ENCODE results near the gene PLCH2. TPM values are rescaled to one million over a fixed set of nuclear protein-coding genes. Genes with fewer than 3 reads are reported as not detected.

The PLCH2 gene
- total and polyA plus RNA-seq, 10 of the 15 experiments (the other 5 are each of a cell fraction or from before 2014, with no cell fraction given) = 0.03 to 0.73 (median 0.24) TPM; not detected in 3

DNA sequence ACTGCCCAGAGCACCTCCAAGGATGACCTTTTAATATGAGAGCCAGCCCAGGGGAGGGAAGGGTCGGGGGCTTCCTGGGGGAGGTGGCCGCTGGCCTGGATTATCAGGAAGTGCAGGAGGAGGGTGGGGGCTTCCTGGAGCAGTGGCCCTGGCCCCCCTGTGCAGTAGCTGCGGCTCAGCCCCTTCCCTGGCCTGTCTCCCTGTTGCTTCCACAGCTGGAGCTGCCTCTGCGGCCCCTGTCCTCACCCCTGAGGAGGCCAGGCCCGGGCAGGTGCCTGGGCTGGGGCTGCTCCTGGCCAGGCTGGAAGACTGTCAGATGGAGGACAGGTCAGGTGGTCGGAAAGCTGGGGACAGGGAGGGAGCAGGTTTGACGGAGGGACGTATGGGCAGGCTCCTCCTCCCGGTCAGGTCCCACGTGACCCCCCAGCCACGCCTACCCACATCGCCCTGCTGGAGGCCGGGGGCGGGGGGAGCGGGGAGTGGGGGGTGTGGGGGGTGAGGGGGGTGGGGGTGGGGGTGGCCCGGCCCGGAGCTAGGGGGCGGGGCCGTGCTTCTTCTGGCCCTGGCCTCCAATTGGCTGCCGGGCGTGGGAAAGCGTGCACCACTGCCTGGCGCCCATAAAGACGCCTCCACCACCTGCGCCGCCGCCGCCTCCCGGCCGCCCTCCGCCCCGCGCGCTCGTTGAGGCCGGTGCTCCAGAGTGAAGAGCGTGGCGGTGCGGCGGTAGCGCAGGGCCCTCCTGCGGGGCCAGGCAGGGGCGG is 69.8 kb downstream of the PLCH2 start (continued):
- TF ChIP-seq, protein P1, sequence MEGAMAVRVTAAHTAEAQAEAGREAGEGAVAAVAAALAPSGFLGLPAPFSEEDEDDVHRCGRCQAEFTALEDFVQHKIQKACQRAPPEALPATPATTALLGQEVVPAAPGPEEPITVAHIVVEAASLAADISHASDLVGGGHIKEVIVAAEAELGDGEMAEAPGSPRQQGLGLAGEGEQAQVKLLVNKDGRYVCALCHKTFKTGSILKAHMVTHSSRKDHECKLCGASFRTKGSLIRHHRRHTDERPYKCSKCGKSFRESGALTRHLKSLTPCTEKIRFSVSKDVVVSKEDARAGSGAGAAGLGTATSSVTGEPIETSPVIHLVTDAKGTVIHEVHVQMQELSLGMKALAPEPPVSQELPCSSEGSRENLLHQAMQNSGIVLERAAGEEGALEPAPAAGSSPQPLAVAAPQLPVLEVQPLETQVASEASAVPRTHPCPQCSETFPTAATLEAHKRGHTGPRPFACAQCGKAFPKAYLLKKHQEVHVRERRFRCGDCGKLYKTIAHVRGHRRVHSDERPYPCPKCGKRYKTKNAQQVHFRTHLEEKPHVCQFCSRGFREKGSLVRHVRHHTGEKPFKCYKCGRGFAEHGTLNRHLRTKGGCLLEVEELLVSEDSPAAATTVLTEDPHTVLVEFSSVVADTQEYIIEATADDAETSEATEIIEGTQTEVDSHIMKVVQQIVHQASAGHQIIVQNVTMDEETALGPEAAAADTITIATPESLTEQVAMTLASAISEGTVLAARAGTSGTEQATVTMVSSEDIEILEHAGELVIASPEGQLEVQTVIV (IDR thresholded peaks at IDR 0.05; ENCODE audit: borderline replicate concordance, partially characterized antibody) = no peak

DNA sequence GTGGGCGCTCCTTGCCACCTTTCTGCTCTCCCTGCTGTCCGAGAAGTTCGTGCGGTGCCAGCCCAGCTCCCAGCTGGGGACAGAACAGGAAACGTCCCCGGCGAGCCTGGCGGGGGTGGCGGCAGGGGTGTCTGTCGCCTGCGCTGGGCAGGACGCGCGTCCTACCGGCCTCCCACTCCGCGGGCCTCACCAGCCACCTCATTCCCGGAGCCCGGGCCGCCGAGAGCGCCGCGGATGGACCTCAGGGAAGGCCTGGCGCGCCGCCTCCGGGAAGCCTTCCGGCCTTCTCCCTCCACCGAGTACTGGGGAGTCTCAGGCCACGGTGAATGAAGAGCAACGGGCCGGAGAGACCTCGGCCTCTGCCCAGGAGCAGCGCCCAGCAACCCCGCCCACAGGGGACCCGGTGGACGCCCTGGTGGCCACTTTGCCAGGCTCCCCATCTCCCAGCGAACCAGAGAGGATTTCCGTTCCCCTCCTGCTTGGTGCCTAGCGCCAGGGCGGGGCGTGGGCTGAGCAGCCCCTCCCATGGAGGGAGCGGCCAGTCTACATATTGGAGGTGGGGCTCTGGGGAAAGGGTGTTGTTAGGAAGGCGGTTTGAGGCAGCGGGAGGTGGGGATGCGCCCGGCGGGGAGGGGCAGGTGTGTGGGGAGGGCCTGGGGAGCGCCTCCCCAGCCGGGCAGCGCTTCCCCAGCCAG is 70.6 kb downstream of the PLCH2 start:
- WGBS (ENCODE audit: insufficient coverage, insufficient replicate concordance, low lambda C conversion rate, missing lambda C conversion rate) = under 1% methylated on average over 44 of the region's 52 CpGs
- Histone ChIP-seq H3K4me2 (ENCODE audit: control insufficient read depth, insufficient read depth) (peak overlapping the region; percentile 99), H3K9ac (ENCODE audit: control insufficient read depth, insufficient read depth, low read length) (peak overlapping the region; percentile 85), H3K36me3 (ENCODE audit: control insufficient read depth in 2 of 2, insufficient read depth in 2 of 2, low read length in 1 of 2) (no peaks in the 10 kb centered on the region), H3K4me1 (ENCODE audit: control insufficient read depth, insufficient read depth, low read length) (peaks cover 28% of the 10 kb centered on the region), H2AFZ (ENCODE audit: control insufficient read depth, low read depth, low read length) (no peak overlapping the region), H3K79me2 (ENCODE audit: control insufficient read depth, insufficient read depth, low read length) (peaks cover 5% of the 10 kb centered on the region), H3K4me3 (peak overlapping the region; percentile 82), H4K20me1 (ENCODE audit: control insufficient read depth, insufficient read depth) (no peaks in the 10 kb centered on the region), H3K27me3 (replicated peaks in 1 of 2; ENCODE audit: control insufficient read depth in 2 of 2, insufficient read depth in 2 of 2, low read length in 1 of 2) (no peaks in the 10 kb centered on the region), H3K27ac (ENCODE audit: control insufficient read depth, insufficient read depth) (peak overlapping the region; percentile 96), H3K9me3 (replicated peaks; ENCODE audit: control insufficient read depth, insufficient read depth, low read length) (no peaks in the 10 kb centered on the region)
- intact Hi-C loops (cut with micrococcal nuclease; ENCODE audit: unreplicated experiment) = loop anchor here (10.0 kb wide), 1 partner anchor 242 kb away; no protein-coding TSS in a partner anchor
- FAIRE-seq (peak; percentile 88), DNase-seq (ENCODE audit: low read depth, low spot score) (peak; percentile 82), ATAC-seq (peak; percentile 66)
- POLR2A ChIA-PET = interaction anchor here (0.6 to 4.9 kb wide), 15 partner anchors 9 to 159 kb away, joined by 3 to 62 read pairs (median 11); partner anchors contain the start of genes MORN1, PANK4, PEX10 and PRXL2B
- RAD21 ChIA-PET (ENCODE audit: unreplicated experiment) = interaction anchor here (0.9 to 7.1 kb wide), 12 partner anchors 10 to 352 kb away, joined by 3 to 86 read pairs (median 9); partner anchors contain the start of genes FAAP20, PANK4, PRXL2B and TNFRSF14
- SMC1A ChIA-PET (ENCODE audit: uncharacterized antibody, unreplicated experiment) = interaction anchor here (0.8 to 3.1 kb wide), 11 partner anchors 10 to 134 kb away, joined by 3 to 30 read pairs (median 7); partner anchors contain the start of genes PANK4, PEX10, PRXL2B and TNFRSF14
- CTCF ChIA-PET = interaction anchor here (0.9 to 4.9 kb wide), 11 partner anchors 9 to 351 kb away, joined by 3 to 37 read pairs (median 8); partner anchors contain the start of genes FAAP20, MORN1, PANK4 and PEX10
- BruUV-seq (replicated peaks) = TSS peak; percentile 73
- in situ Hi-C loops (cut with MboI) = loop anchor here (5.0 kb wide), 2 partner anchors 36 to 134 kb away; partner anchors contain the start of gene PEX10
- TF ChIP-seq, protein P2, sequence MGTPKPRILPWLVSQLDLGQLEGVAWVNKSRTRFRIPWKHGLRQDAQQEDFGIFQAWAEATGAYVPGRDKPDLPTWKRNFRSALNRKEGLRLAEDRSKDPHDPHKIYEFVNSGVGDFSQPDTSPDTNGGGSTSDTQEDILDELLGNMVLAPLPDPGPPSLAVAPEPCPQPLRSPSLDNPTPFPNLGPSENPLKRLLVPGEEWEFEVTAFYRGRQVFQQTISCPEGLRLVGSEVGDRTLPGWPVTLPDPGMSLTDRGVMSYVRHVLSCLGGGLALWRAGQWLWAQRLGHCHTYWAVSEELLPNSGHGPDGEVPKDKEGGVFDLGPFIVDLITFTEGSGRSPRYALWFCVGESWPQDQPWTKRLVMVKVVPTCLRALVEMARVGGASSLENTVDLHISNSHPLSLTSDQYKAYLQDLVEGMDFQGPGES (IDR thresholded peaks at IDR 0.05) = no peak
- TF ChIP-seq, protein P3, sequence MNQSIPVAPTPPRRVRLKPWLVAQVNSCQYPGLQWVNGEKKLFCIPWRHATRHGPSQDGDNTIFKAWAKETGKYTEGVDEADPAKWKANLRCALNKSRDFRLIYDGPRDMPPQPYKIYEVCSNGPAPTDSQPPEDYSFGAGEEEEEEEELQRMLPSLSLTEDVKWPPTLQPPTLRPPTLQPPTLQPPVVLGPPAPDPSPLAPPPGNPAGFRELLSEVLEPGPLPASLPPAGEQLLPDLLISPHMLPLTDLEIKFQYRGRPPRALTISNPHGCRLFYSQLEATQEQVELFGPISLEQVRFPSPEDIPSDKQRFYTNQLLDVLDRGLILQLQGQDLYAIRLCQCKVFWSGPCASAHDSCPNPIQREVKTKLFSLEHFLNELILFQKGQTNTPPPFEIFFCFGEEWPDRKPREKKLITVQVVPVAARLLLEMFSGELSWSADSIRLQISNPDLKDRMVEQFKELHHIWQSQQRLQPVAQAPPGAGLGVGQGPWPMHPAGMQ (IDR thresholded peaks at IDR 0.05; ENCODE audit: borderline replicate concordance) = no peak
- TF ChIP-seq IRF4 (IDR thresholded peaks at IDR 0.05; ENCODE audit: low read depth, low read length) (no peak), SUZ12 (IDR thresholded peaks at IDR 0.05; ENCODE audit: unreplicated experiment) (no peak), TCF3 (IDR thresholded peaks at IDR 0.05; ENCODE audit: borderline replicate concordance, insufficient read depth, low read depth, low read length) (no peak), HCFC1 (IDR thresholded peaks at IDR 0.05; ENCODE audit: low read length) (no peak; the same call in 1 of the 2 replicates), RUNX3 (IDR thresholded peaks at IDR 0.05; ENCODE audit: low read length) (no peak; the same call in none of the 2 replicates), NFYB (IDR thresholded peaks at IDR 0.05; ENCODE audit: insufficient read depth, low read depth, low read length) (no peak)
- TF ChIP-seq, protein P4, sequence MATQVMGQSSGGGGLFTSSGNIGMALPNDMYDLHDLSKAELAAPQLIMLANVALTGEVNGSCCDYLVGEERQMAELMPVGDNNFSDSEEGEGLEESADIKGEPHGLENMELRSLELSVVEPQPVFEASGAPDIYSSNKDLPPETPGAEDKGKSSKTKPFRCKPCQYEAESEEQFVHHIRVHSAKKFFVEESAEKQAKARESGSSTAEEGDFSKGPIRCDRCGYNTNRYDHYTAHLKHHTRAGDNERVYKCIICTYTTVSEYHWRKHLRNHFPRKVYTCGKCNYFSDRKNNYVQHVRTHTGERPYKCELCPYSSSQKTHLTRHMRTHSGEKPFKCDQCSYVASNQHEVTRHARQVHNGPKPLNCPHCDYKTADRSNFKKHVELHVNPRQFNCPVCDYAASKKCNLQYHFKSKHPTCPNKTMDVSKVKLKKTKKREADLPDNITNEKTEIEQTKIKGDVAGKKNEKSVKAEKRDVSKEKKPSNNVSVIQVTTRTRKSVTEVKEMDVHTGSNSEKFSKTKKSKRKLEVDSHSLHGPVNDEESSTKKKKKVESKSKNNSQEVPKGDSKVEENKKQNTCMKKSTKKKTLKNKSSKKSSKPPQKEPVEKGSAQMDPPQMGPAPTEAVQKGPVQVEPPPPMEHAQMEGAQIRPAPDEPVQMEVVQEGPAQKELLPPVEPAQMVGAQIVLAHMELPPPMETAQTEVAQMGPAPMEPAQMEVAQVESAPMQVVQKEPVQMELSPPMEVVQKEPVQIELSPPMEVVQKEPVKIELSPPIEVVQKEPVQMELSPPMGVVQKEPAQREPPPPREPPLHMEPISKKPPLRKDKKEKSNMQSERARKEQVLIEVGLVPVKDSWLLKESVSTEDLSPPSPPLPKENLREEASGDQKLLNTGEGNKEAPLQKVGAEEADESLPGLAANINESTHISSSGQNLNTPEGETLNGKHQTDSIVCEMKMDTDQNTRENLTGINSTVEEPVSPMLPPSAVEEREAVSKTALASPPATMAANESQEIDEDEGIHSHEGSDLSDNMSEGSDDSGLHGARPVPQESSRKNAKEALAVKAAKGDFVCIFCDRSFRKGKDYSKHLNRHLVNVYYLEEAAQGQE (IDR thresholded peaks at IDR 0.05; ENCODE audit: low read depth, low read length) = no peak

All from GM12878 (cell line).